GM19324 (cell line): ENCODE data around the gene NXF1.
"Not testable (repeated sequence)": the region's sequence is repeated elsewhere in the genome, so short reads cannot be mapped to it uniquely, and the experiment has no call there.

Experiments used
- ATAC-seq: cut with Tn5 transposase; IDR thresholded peaks from one replicate; pipeline ENCODE4 v1.9.1; 2021; ENCODE audit warnings: mild to moderate bottlenecking, moderate library complexity; ENCODE audit not compliant: unreplicated experiment, low FRiP score

The NXF1 gene

GRCh38 chr11:62805076-62805892 is at the start of gene NXF1:
NXF1 (minus strand) TSS chr11:62805440; CDS start chr11:62805356, 84 bp downstream.
- ATAC-seq: peak; percentile 94

- no peak for ATAC-seq
Measured at GRCh38 chr11:62854013-62854824, 49.0 kb upstream of the NXF1 start.

GRCh38 chr11:62853279-62853965 is 48.2 kb upstream of the NXF1 start:
- no peak for ATAC-seq

GRCh38 chr11:62852523-62853188 is 47.4 kb upstream of the NXF1 start:
- ATAC-seq: no peak

- ATAC-seq: no peak
Measured at GRCh38 chr11:62851807-62852522, 46.7 kb upstream of the NXF1 start.

GRCh38 chr11:62850911-62851806 is 45.9 kb upstream of the NXF1 start:
- ATAC-seq: no peak

GRCh38 chr11:62847767-62848314 is 42.6 kb upstream of the NXF1 start:
- no peak for ATAC-seq

GRCh38 chr11:62846177-62846576 is 40.9 kb upstream of the NXF1 start:
- ATAC-seq: no peak

- ATAC-seq: no peak
Measured at GRCh38 chr11:62844154-62844553, 38.9 kb upstream of the NXF1 start.

- ATAC-seq: no peak
Measured at GRCh38 chr11:62843466-62843865, 38.2 kb upstream of the NXF1 start.

GRCh38 chr11:62842891-62843290 is 37.7 kb upstream of the NXF1 start:
- ATAC-seq: not testable (repeated sequence)

- no peak for ATAC-seq
Measured at GRCh38 chr11:62842171-62842741, 37.0 kb upstream of the NXF1 start.

GRCh38 chr11:62841361-62842170 is 36.3 kb upstream of the NXF1 start:
- peak; percentile 44 for ATAC-seq

- not testable (repeated sequence) for ATAC-seq
Measured at GRCh38 chr11:62840721-62841360, 35.6 kb upstream of the NXF1 start.

GRCh38 chr11:62839050-62839945 is 34.1 kb upstream of the NXF1 start, which contains the start of gene WDR74:
WDR74 (minus strand) TSS chr11:62839590; CDS start chr11:62839570, 20 bp downstream.
- peak; percentile 67 for ATAC-seq

GRCh38 chr11:62835336-62835735 is 30.1 kb upstream of the NXF1 start:
- ATAC-seq: no peak
